IMR-90 (cell line): ENCODE results near the gene SLC9A1. TPM values are rescaled to one million over a fixed set of nuclear protein-coding genes. Genes with fewer than 3 reads are reported as not detected.

Experiments used
- ATAC-seq: fragments of 200-7000 bp; cut with Tn5 transposase; 2 replicates; pipeline ENCODE4 v1.9.1; 2020; ENCODE audit warnings: low read depth, mild to moderate bottlenecking, moderate library complexity
- BruUV-seq: library from RNA; stranded (reverse); fragments of 400-500 nt; replicated peaks from 2 replicates; lab custom pipeline; 2021; lab: Mats Ljungman, UMichigan
- CTCF ChIA-PET: fragments of 300-600 bp; formaldehyde crosslinking; extraction: SDS; loops from one replicate; lab custom pipeline; 2021; ENCODE audit warnings: antibody characterized with exemption; lab: Yijun Ruan, JAX
- POLR2A ChIA-PET: fragments of 300-600 bp; sonication (Branson Sonifier 250); formaldehyde crosslinking; loops from one replicate; lab custom pipeline; 2022; ENCODE audit warnings: antibody characterized with exemption; ENCODE audit not compliant: unreplicated experiment; lab: Charles Lee
- DNase-seq: peaks from one replicate; pipeline ENCODE4 v3.0.0; 2013
- H2AFZ ChIP-seq: replicated peaks from 2 replicates; pipeline ENCODE3; 2013; ENCODE audit warnings: low read length, mild to moderate bottlenecking; ENCODE audit not compliant: poor library complexity
- H2AK5ac ChIP-seq: 2 replicates; pipeline ENCODE4 v1.6.1; 2013; ENCODE audit warnings: low read depth, low read length, inconsistent platforms
- H2AK9ac ChIP-seq: replicated peaks from 2 replicates; pipeline ENCODE3; 2013; ENCODE audit warnings: mild to moderate bottlenecking, low read depth, low read length, moderate library complexity; ENCODE audit not compliant: poor library complexity
- H2BK120ac ChIP-seq: 2 replicates; pipeline ENCODE4 v1.6.1; 2013; ENCODE audit warnings: low read depth, low read length, inconsistent platforms
- H2BK15ac ChIP-seq: 3 replicates; pipeline ENCODE4 v1.6.1; 2013; ENCODE audit warnings: low read depth, low read length, inconsistent platforms
- H2BK20ac ChIP-seq: 2 replicates; pipeline ENCODE4 v1.6.1; 2013; ENCODE audit warnings: low read depth, mild to moderate bottlenecking, inconsistent platforms, low read length, moderate library complexity
- H2BK5ac ChIP-seq: 2 replicates; pipeline ENCODE4 v1.6.1; 2013; ENCODE audit warnings: mild to moderate bottlenecking, low read depth, low read length, inconsistent platforms; ENCODE audit not compliant: poor library complexity, severe bottlenecking
- H3K14ac ChIP-seq: replicated peaks from 2 replicates; pipeline ENCODE4 v1.6.1; 2013; ENCODE audit warnings: low read depth, low read length, inconsistent platforms
- H3K18ac ChIP-seq: 2 replicates; pipeline ENCODE4 v1.6.1; 2013; ENCODE audit warnings: low read depth, low read length, control low read depth
- H3K23ac ChIP-seq: 2 replicates; pipeline ENCODE4 v1.6.1; 2013; ENCODE audit warnings: low read depth, low read length, inconsistent platforms
- H3K27ac ChIP-seq: 2 replicates; pipeline ENCODE4 v1.5.1; 2013; ENCODE audit warnings: mild to moderate bottlenecking, control low read depth, low read length; ENCODE audit not compliant: insufficient read depth
- H3K27me3 ChIP-seq: 2 replicates; pipeline ENCODE4 v1.6.1; 2013; ENCODE audit warnings: low read length; ENCODE audit not compliant: control insufficient read depth, insufficient read depth
- H3K36me3 ChIP-seq: 2 replicates; pipeline ENCODE4 v1.6.1; 2013; ENCODE audit warnings: low read length, mixed read lengths; ENCODE audit not compliant: control insufficient read depth, insufficient read depth
- H3K4ac ChIP-seq: 2 replicates; pipeline ENCODE4 v1.6.1; 2013; ENCODE audit warnings: low read depth, low read length, inconsistent platforms
- H3K4me1 ChIP-seq: 2 replicates; pipeline ENCODE4 v1.6.1; 2013; ENCODE audit warnings: low read length, mixed read lengths; ENCODE audit not compliant: control insufficient read depth, insufficient read depth
- H3K4me2 ChIP-seq: 2 replicates; pipeline ENCODE4 v1.6.1; 2013; ENCODE audit warnings: low read depth, mild to moderate bottlenecking, control low read depth, low read length, moderate library complexity
- H3K4me3 ChIP-seq: 2 replicates; pipeline ENCODE4 v1.5.1; 2013; ENCODE audit warnings: low read depth, mild to moderate bottlenecking, control low read depth, low read length, moderate library complexity; ENCODE audit not compliant: insufficient read depth
- H3K56ac ChIP-seq: 2 replicates; pipeline ENCODE4 v1.6.1; 2013; ENCODE audit warnings: low read length, inconsistent platforms; ENCODE audit not compliant: insufficient read depth; ENCODE audit errors: extremely low read depth
- H3K79me1 ChIP-seq, 2 experiments: 2 replicates each; pipeline ENCODE4 v1.6.1; 2013; ENCODE audit warnings: low read length in 2 of 2, inconsistent platforms in 1 of 2, low read depth in 1 of 2
- H3K9ac ChIP-seq: 2 replicates; pipeline ENCODE4 v1.6.1; 2013; ENCODE audit warnings: low read depth, low read length, control low read depth
- H3K9me1 ChIP-seq: 2 replicates; pipeline ENCODE4 v1.6.1; 2013; ENCODE audit warnings: low read length, inconsistent platforms; ENCODE audit not compliant: insufficient read depth
- H3K9me3 ChIP-seq: 2 replicates; pipeline ENCODE4 v1.6.1; 2013; ENCODE audit warnings: low read length; ENCODE audit not compliant: control insufficient read depth, insufficient read depth
- H4K20me1 ChIP-seq: 2 replicates; pipeline ENCODE4 v1.6.1; 2013; ENCODE audit warnings: low read length, inconsistent platforms; ENCODE audit not compliant: insufficient read depth
- H4K5ac ChIP-seq: 2 replicates; pipeline ENCODE4 v1.6.1; 2013; ENCODE audit warnings: mild to moderate bottlenecking, low read depth, low read length, control low read depth
- H4K8ac ChIP-seq, 2 experiments: 2 replicates each; pipeline ENCODE4 v1.6.1; 2013; ENCODE audit warnings: low read depth in 2 of 2, low read length in 2 of 2, control low read depth in 1 of 2, inconsistent platforms in 1 of 2
- H4K91ac ChIP-seq: 2 replicates; pipeline ENCODE4 v1.6.1; 2013; ENCODE audit warnings: low read depth, low read length, inconsistent platforms; ENCODE audit not compliant: insufficient read depth
- BHLHE40 ChIP-seq: fragments of 150-350 bp; IDR thresholded peaks from 2 replicates; pipeline ENCODE4 v1.6.1; 2016; ENCODE audit warnings: mild to moderate bottlenecking, low read depth, low read length
- CEBPB ChIP-seq: IDR thresholded peaks from 2 replicates; pipeline ENCODE4 v1.6.1; 2012; ENCODE audit warnings: low read depth, low read length, improper control_type of control experiment
- ELK1 ChIP-seq: fragments of 150-350 bp; IDR thresholded peaks from 2 replicates; pipeline ENCODE4 v1.6.1; 2016; ENCODE audit warnings: low read depth, mild to moderate bottlenecking, low read length, moderate library complexity, borderline replicate concordance
- FOS ChIP-seq: fragments of 150-350 bp; IDR thresholded peaks from 2 replicates; pipeline ENCODE4 v1.6.1; 2016; ENCODE audit warnings: low read depth, low read length
- MAZ ChIP-seq: IDR thresholded peaks from 2 replicates; pipeline ENCODE4 v1.6.1; 2012; ENCODE audit warnings: low read depth, mild to moderate bottlenecking, low read length, improper control_type of control experiment, moderate library complexity, borderline replicate concordance
- MXI1 ChIP-seq: IDR thresholded peaks from 2 replicates; pipeline ENCODE4 v1.6.1; 2012; ENCODE audit warnings: low read depth, mild to moderate bottlenecking, low read length, moderate library complexity, borderline replicate concordance
- NFE2L2 ChIP-seq: fragments of 150-350 bp; IDR thresholded peaks from 2 replicates; pipeline ENCODE4 v1.6.1; 2016; ENCODE audit warnings: low read depth, mild to moderate bottlenecking, low read length
- POLR2A ChIP-seq: IDR thresholded peaks from 2 replicates; pipeline ENCODE4 v1.6.1; 2012; ENCODE audit warnings: mild to moderate bottlenecking, low read depth, low read length
- RAD21 ChIP-seq: IDR thresholded peaks from 2 replicates; pipeline ENCODE4 v1.6.1; 2012; ENCODE audit warnings: low read length, improper control_type of control experiment
- RFX5 ChIP-seq: IDR thresholded peaks from 2 replicates; pipeline ENCODE4 v1.8.0; 2012; ENCODE audit warnings: low read depth, mild to moderate bottlenecking, low read length, moderate library complexity
- SMC3 ChIP-seq: fragments of 150-350 bp; IDR thresholded peaks from 2 replicates; pipeline ENCODE4 v1.6.1; 2016; ENCODE audit warnings: low read depth, mild to moderate bottlenecking, antibody characterized with exemption, low read length, moderate library complexity
- WGBS, 2 experiments: methylation state at CpG; one replicate each; pipeline versions ENCODE4 v1.1.5 to v1.1.7; 2013; ENCODE audit warnings: missing lambda C conversion rate in 2 of 2; ENCODE audit not compliant: insufficient read length in 1 of 2; ENCODE audit errors: extremely low coverage in 2 of 2; 5-methylcytosine and 5-hydroxymethylcytosine counted together
- dilution Hi-C: fragments of 300-500 bp; cut with HindIII; formaldehyde crosslinking; loops from one replicate; pipeline ENCODE4 v1.14.3; 2018; ENCODE audit warnings: low sequenced_read_pairs; ENCODE audit not compliant: unreplicated experiment
- in situ Hi-C: fragments of 300-500 bp; cut with MboI; formaldehyde crosslinking; loops from 3 replicates; pipeline ENCODE4 v1.14.3; 2019; ENCODE audit warnings: low sequenced_read_pairs, inconsistent platforms, mixed read lengths
- intact Hi-C: fragments of 100-400 bp; cut with micrococcal nuclease; formaldehyde crosslinking; loops from 2 replicates; pipeline ENCODE4 v1.10.0; 2022
- polyA plus RNA-seq, 3 experiments: library from polyadenylated mRNA; depleted of rRNA; stranded (reverse); fragments of >200 nt; gene quantifications; 2 replicates each; pipeline ENCODE4 v1.2.3, GENCODE V29; 2012; ENCODE audit warnings: low replicate concordance in 1 of 3
- total RNA-seq: library from RNA; depleted of rRNA; stranded (reverse); fragments of >200 nt; gene quantifications from 2 replicates; pipeline ENCODE4 v1.2.3, GENCODE V29; 2012
- TF ChIP-seq, protein P1 (sequence below): fragments of 150-350 bp; IDR thresholded peaks from 2 replicates; pipeline ENCODE4 v1.6.1; 2017; ENCODE audit warnings: mild to moderate bottlenecking, antibody characterized with exemption, low read length, low read depth

Gene SLC9A1
- total and polyA plus RNA-seq, 2 of the 4 experiments (the other 2 are of a cell fraction), result 2.0 to 21.2 TPM

GRCh38 chr1:27176954-27177353, 22.0 kb upstream of the SLC9A1 start:
- Histone ChIP-seq H3K9me3 (peaks cover 5% of the 10 kb centered on the region), H3K4me1 (no peaks in the 10 kb centered on the region), H4K20me1 (no peaks in the 10 kb centered on the region), H3K23ac (no peak overlapping the region), H2BK15ac (no peak overlapping the region), H3K4ac (no peak overlapping the region), H2BK120ac (no peak overlapping the region), H3K9me1 (no peaks in the 10 kb centered on the region), H3K27ac (no peak overlapping the region), H3K9ac (no peak overlapping the region), H2AK5ac (no peak overlapping the region), H3K27me3 (no peaks in the 10 kb centered on the region), H2AK9ac (no peak overlapping the region), H2BK20ac (no peak overlapping the region), H2AFZ (no peak overlapping the region), H2BK5ac (no peak overlapping the region), H4K8ac (no peak overlapping the region), H3K56ac (no peak overlapping the region), H3K4me2 (no peak overlapping the region), H4K91ac (no peak overlapping the region), H4K5ac (no peak overlapping the region), H3K4me3 (no peak overlapping the region), H3K18ac (no peak overlapping the region), H3K79me1 (no peaks in the 10 kb centered on the region), H3K36me3 (no peaks in the 10 kb centered on the region), H3K14ac (no peak overlapping the region)
- no peak for TF ChIP-seq BHLHE40
- no peak for TF ChIP-seq RFX5
- TF ChIP-seq MXI1, result no peak
- TF ChIP-seq SMC3, result no peak
- TF ChIP-seq CEBPB, result no peak
- no peak for TF ChIP-seq FOS
- TF ChIP-seq ELK1, result no peak
- no peak for TF ChIP-seq POLR2A
- no peak for TF ChIP-seq RAD21
- TF ChIP-seq MAZ, result no peak
- TF ChIP-seq, protein P1, sequence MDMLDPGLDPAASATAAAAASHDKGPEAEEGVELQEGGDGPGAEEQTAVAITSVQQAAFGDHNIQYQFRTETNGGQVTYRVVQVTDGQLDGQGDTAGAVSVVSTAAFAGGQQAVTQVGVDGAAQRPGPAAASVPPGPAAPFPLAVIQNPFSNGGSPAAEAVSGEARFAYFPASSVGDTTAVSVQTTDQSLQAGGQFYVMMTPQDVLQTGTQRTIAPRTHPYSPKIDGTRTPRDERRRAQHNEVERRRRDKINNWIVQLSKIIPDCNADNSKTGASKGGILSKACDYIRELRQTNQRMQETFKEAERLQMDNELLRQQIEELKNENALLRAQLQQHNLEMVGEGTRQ, result no peak
- TF ChIP-seq NFE2L2, result no peak
- WGBS, 2 experiments, result 97% methylated on average over 20 of the region's 26 CpGs; no CpG with 5 or more reads in 1 of the 2 experiments
- ChIA-PET CTCF (no interaction called here), POLR2A (interaction anchor here (0.5 kb wide), 1 partner anchor 12 kb away, joined by 9 read pairs; no protein-coding TSS in a partner anchor)
- no peak for ATAC-seq
- no TSS peak for BruUV-seq
- DNase-seq, result no peak
- in situ Hi-C loops, result no loop called here
- intact Hi-C loops, result no loop called here
- dilution Hi-C loops, result no loop called here
